Gastrocnemius medialis (tissue), 4 donors: ENCODE results near the gene RDH13. TPM values are rescaled to one million over a fixed set of nuclear protein-coding genes. Genes with fewer than 3 reads are reported as not detected.
"Not testable (repeated sequence)": the region's sequence is repeated elsewhere in the genome, so short reads cannot be mapped to it uniquely, and the experiment has no call there.

Experiments used
- ATAC-seq, 2 donors: fragments of 150-250 bp; one replicate each; pipeline ENCODE4 v1.9.1; 2016
- DNase-seq, 2 donors: peaks; one replicate each; pipeline ENCODE4 v3.0.0-alpha.2; 2019
- H3K27ac ChIP-seq, 4 donors: fragments of 200-600 bp; sonication (generic); 1 replicate in 1 of 4; 2 replicates in 3 of 4; pipeline ENCODE4 v1.5.1; 2016 to 2018; ENCODE audit warnings: mild to moderate bottlenecking in 2 of 4, moderate library complexity in 1 of 4
- H3K27me3 ChIP-seq, 3 donors: fragments of 200-600 bp; sonication (generic) in 2 of 3; 1 replicate in 1 of 3; 2 replicates in 2 of 3; pipeline versions ENCODE4 v1.5.1 to v1.6.0; 2016 to 2019; ENCODE audit warnings: mild to moderate bottlenecking in 1 of 3, moderate library complexity in 1 of 3
- H3K36me3 ChIP-seq, 2 donors: fragments of 200-600 bp; sonication (generic) in 1 of 2; one replicate each; pipeline ENCODE4 v1.5.1; 2017 to 2018
- H3K4me1 ChIP-seq, 2 donors: fragments of 200-600 bp; sonication (generic) in 1 of 2; one replicate each; pipeline ENCODE4 v1.5.1; 2016 to 2017; ENCODE audit warnings: mild to moderate bottlenecking in 2 of 2
- H3K4me3 ChIP-seq, 4 donors: fragments of 200-600 bp; sonication (generic) in 3 of 4; 1 replicate in 1 of 4; 2 replicates in 3 of 4; pipeline ENCODE4 v1.5.1; 2016 to 2019; ENCODE audit warnings: mild to moderate bottlenecking in 2 of 4
- H3K9me3 ChIP-seq, 3 donors: fragments of 200-600 bp; sonication (generic) in 2 of 3; 1 replicate in 1 of 3; 2 replicates in 2 of 3; pipeline ENCODE4 v1.5.1; 2016 to 2019
- CTCF ChIP-seq, 5 experiments: fragments of 450-650 bp in 3 of 5; fragments of 200-600 bp in 2 of 5; sonication (generic) in 2 of 5; IDR thresholded peaks in 4 of 5; conservative IDR thresholded peaks in 1 of 5; 1 replicate in 4 of 5; 2 replicates in 1 of 5; pipeline ENCODE4 v1.5.1; 2016 to 2019; ENCODE audit warnings: antibody characterized with exemption in 5 of 5, mild to moderate bottlenecking in 3 of 5, moderate library complexity in 3 of 5
- POLR2A ChIP-seq, 2 donors: fragments of 450-650 bp; IDR thresholded peaks; one replicate each; pipeline ENCODE4 v1.6.1; 2017; ENCODE audit warnings: antibody characterized with exemption in 2 of 2, mild to moderate bottlenecking in 2 of 2, moderate library complexity in 2 of 2
- in situ Hi-C, 4 donors: fragments of 200-750 bp; cut with MboI; loops; one replicate each; pipeline versions ENCODE4 v1.15.0 to v1.8.0; 2017; ENCODE audit warnings: low sequenced_read_pairs in 4 of 4
- intact Hi-C: fragments of 100-400 bp; cut with DNase I; formaldehyde crosslinking; loops from one replicate; pipeline ENCODE4 v1.15.1; 2023; ENCODE audit warnings: low total_unique reads
- total RNA-seq, 4 donors: library from RNA; depleted of rRNA; stranded (reverse); fragments of >200 nt; gene quantifications; one replicate each; pipeline versions ENCODE4 v1.1.0 to v1.2.3, GENCODE V29; 2016

The RDH13 gene
- total RNA-seq, 4 donors from 2014 or later = 5.2 to 10.5 (median 7.6) TPM

DNA sequence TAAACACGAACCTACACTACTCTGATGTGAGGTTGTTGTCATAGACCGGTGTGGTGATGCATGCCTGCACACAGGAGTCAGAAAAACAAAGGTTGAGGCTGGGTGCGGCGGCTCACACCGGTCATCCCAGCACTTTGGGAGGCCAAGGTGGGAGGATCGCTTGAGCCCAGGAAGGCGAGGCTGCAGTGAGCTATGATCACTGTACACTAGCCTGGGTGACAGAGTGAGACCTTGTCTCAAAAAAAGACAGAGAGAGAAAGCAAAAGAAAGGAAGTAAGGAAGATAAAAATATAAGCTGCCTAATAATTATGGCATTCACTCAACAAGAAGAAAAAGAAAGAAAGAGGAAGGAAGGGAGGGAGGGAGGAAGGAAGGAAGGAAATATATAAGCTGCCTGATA lies 34.2 kb downstream of the RDH13 start:
- Histone ChIP-seq H3K9me3 (no peaks in the 10 kb centered on the region), H3K27ac (no peak overlapping the region), H3K27me3 (no peaks in the 10 kb centered on the region), H3K4me3 (no peak overlapping the region), H3K36me3 (no peaks in the 10 kb centered on the region), H3K4me1 (no peaks in the 10 kb centered on the region)
- in situ Hi-C loops (no loop called here), intact Hi-C loops (no loop called here)
- DNase-seq (no peak), ATAC-seq (no peak)
- TF ChIP-seq CTCF (IDR thresholded peaks at IDR 0.05 in 4 of 5, conservative IDR thresholded peaks at IDR 0.05 in 1 of 5) (no peak), POLR2A (IDR thresholded peaks at IDR 0.05) (no peak)

DNA sequence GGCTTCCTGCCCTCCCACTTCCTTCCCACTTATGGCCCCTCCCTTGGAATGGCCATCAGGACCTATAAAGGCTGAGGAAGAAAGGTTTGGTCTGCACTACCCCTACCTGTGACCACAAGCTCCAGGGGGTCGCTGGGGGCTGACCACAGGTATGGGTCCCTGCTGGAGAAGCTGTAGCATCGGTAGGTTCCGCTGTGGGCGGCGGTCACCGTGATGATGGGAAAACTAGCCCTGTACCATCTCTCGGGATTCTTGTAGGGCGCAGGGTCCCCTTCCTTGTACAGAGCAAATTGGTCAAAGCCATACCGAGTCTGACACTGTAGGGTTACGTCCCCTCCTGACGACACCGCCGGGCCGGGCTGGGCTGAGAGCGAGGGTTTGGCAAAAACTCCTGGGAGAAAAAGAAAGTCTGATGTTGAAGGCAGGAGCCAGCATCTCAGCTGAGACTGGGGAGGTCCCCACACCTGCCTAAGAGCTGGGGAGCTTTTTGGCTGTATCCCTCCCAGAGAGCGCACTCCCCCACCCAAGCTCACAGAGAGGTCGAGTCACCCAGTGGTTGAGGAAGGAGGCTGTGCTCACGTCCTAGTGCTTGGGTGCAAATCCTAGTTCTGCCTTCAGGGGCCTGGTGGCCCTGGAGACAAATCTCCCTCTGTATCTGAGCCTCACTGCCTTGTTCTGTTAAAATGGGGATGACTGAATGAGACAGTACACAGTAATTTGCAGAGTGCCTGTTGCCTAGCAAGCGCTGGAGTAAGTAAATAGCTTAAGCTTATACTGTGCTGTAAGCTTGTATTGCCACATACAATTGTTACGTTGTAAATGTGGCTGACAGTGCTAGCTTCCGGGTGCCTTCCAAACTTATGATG lies 35.2 kb downstream of the RDH13 start:
- DNase-seq = no peak
- no peaks in the 10 kb centered on the region for H3K36me3 ChIP-seq
- H3K4me1 ChIP-seq = no peaks in the 10 kb centered on the region
- no peak for ATAC-seq
- H3K27me3 ChIP-seq = no peaks in the 10 kb centered on the region
- intact Hi-C loops = no loop called here
- no peak overlapping the region for H3K27ac ChIP-seq
- H3K4me3 ChIP-seq = no peak overlapping the region
- in situ Hi-C loops = no loop called here
- TF ChIP-seq CTCF (IDR thresholded peaks at IDR 0.05 in 4 of 5, conservative IDR thresholded peaks at IDR 0.05 in 1 of 5) (no peak), POLR2A (IDR thresholded peaks at IDR 0.05) (no peak)
- no peaks in the 10 kb centered on the region for H3K9me3 ChIP-seq

DNA sequence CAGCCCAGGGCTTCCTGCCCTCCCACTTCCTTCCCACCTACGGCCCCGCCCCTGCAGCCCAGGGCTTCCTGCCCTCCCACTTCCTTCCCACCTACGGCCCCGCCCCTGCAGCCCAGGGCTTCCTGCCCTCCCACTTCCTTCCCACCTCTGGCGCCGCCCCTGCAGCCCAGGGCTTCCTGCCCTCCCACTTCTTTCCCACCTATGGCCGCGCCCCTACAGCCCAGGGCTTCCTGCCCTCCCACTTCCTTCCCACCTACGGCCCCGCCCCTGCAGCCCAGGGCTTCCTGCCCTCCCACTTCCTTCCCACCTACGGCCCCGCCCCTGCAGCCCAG lies 35.8 kb downstream of the RDH13 start:
- DNase-seq, H3K9me3 ChIP-seq, H3K36me3 ChIP-seq, intact Hi-C loops, ATAC-seq, H3K4me3 ChIP-seq, H3K4me1 ChIP-seq, H3K27ac ChIP-seq, in situ Hi-C loops, H3K27me3 ChIP-seq: not testable (repeated sequence)

DNA sequence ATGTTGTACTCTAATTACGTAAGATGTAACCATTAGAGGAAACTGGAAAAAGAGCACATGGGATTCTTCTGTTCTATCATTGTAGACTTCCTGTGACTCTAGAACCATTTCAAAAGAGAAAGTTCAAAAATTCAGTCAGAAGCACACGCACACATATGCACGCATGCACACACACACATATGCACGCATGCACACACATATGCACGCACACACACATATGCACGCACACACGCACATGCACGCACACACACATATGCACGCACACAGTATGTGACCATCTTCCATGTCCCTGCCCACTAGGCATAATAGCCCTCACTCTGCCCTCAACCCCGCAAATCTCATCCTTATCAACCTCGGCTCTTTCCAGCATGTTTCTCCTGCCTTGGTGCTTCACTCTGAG lies 38.8 kb downstream of the RDH13 start:
- Histone ChIP-seq H3K9me3 (no peaks in the 10 kb centered on the region), H3K27ac (no peak overlapping the region), H3K36me3 (no peaks in the 10 kb centered on the region), H3K27me3 (no peaks in the 10 kb centered on the region), H3K4me3 (no peak overlapping the region), H3K4me1 (no peaks in the 10 kb centered on the region)
- TF ChIP-seq CTCF (IDR thresholded peaks at IDR 0.05 in 4 of 5, conservative IDR thresholded peaks at IDR 0.05 in 1 of 5) (no peak), POLR2A (IDR thresholded peaks at IDR 0.05) (no peak)
- in situ Hi-C loops (no loop called here), intact Hi-C loops (no loop called here)
- no peak for DNase-seq
- no peak for ATAC-seq

GRCh38 chr19:55020351-55020750 lies 42.6 kb downstream of the RDH13 start:
- in situ Hi-C loops, H3K27ac ChIP-seq, H3K4me3 ChIP-seq, H3K27me3 ChIP-seq, ATAC-seq, intact Hi-C loops, H3K4me1 ChIP-seq, DNase-seq, H3K36me3 ChIP-seq, H3K9me3 ChIP-seq: not testable (repeated sequence)

DNA sequence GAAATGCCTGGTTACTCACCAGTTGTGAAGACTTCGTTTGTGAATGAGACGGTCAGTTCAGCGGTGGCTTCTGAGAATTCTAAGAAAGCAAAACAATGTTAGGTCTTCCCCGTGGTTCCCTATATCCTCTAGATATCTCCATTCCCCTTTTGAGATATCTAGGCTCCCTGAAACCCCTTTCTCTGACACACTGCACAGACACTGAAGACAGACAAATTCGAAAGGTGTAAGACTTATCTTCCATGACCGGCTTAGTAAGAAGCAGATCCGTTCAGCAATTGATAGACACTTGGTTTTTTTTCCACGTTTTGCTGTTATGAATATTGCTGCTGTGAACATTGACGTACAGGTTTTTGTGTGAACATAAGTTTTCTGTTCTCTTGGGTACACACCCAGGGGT lies 44.3 kb downstream of the RDH13 start:
- DNase-seq (no peak), ATAC-seq (no peak)
- no peaks in the 10 kb centered on the region for H3K9me3 ChIP-seq
- no peaks in the 10 kb centered on the region for H3K4me1 ChIP-seq
- H3K27ac ChIP-seq = no peak overlapping the region
- H3K4me3 ChIP-seq = no peak overlapping the region
- no peak for TF ChIP-seq POLR2A (IDR thresholded peaks at IDR 0.05)
- TF ChIP-seq CTCF (IDR thresholded peaks at IDR 0.05 in 4 of 5, conservative IDR thresholded peaks at IDR 0.05 in 1 of 5) = no peak
- intact Hi-C loops = no loop called here
- H3K36me3 ChIP-seq = no peaks in the 10 kb centered on the region
- in situ Hi-C loops = no loop called here
- no peaks in the 10 kb centered on the region for H3K27me3 ChIP-seq
